Common myeloid progenitor, CD34-positive (primary cell): ENCODE measurements around the gene UNK. TPM values are rescaled to one million over a fixed set of nuclear protein-coding genes. Genes with fewer than 3 reads are reported as not detected.

Source experiments
- CTCF ChIA-PET: fragments of 350-600 bp; sonication (Branson Sonifier 250); formaldehyde crosslinking; loops from one replicate; lab custom pipeline; 2021; ENCODE audit warnings: antibody characterized with exemption; lab: Charles Lee
- POLR2A ChIA-PET: fragments of 350-600 bp; sonication (Branson Sonifier 250); formaldehyde crosslinking; loops from one replicate; lab custom pipeline; 2021; ENCODE audit warnings: antibody characterized with exemption; lab: Charles Lee
- DNase-seq, 3 donors: peaks; one replicate each; pipeline versions ENCODE4 v3.0.0 to v3.0.0-alpha.2; 2013
- H3K27ac ChIP-seq, 2 experiments: 1 replicate in 1 of 2; 2 replicates in 1 of 2; pipeline ENCODE4 v1.7.0; 2013; ENCODE audit warnings: inconsistent platforms in 2 of 2, low read length in 2 of 2, mild to moderate bottlenecking in 2 of 2, low read depth in 1 of 2, moderate library complexity in 1 of 2; ENCODE audit not compliant: severe bottlenecking in 2 of 2, insufficient read depth in 1 of 2, poor library complexity in 1 of 2
- H3K27me3 ChIP-seq, 5 experiments: replicated peaks in 2 of 5; 1 replicate in 3 of 5; 2 replicates in 2 of 5; pipeline versions ENCODE4 v1.6.1 to v1.7.0; 2013; ENCODE audit warnings: low read length in 4 of 5, mild to moderate bottlenecking in 2 of 5, moderate library complexity in 2 of 5, inconsistent platforms in 1 of 5; ENCODE audit not compliant: insufficient read depth in 5 of 5, control insufficient read depth in 4 of 5
- H3K36me3 ChIP-seq, 4 experiments: 1 replicate in 2 of 4; 2 replicates in 2 of 4; pipeline versions ENCODE4 v1.6.1 to v1.7.0; 2013; ENCODE audit warnings: low read length in 3 of 4, control low read depth in 1 of 4, mild to moderate bottlenecking in 1 of 4; ENCODE audit not compliant: control insufficient read depth in 4 of 4, insufficient read depth in 4 of 4
- H3K4me1 ChIP-seq, 4 experiments: 1 replicate in 3 of 4; 2 replicates in 1 of 4; pipeline versions ENCODE4 v1.6.1 to v1.7.1; 2013; ENCODE audit warnings: low read length in 3 of 4, mild to moderate bottlenecking in 3 of 4, control low read depth in 1 of 4, inconsistent platforms in 1 of 4, moderate library complexity in 1 of 4; ENCODE audit not compliant: control insufficient read depth in 4 of 4, insufficient read depth in 4 of 4; ENCODE audit errors: control extremely low read depth in 1 of 4
- H3K4me3 ChIP-seq, 7 experiments: 1 replicate in 4 of 7; 2 replicates in 3 of 7; pipeline versions ENCODE4 v1.5.1 to v1.7.0; 2013; ENCODE audit warnings: mild to moderate bottlenecking in 7 of 7, low read length in 6 of 7, moderate library complexity in 6 of 7, inconsistent platforms in 2 of 7, low read depth in 2 of 7, control low read depth in 1 of 7; ENCODE audit not compliant: insufficient read depth in 4 of 7, control insufficient read depth in 1 of 7; ENCODE audit errors: extremely low read depth in 1 of 7
- H3K9me3 ChIP-seq, 5 experiments: 1 replicate in 4 of 5; 2 replicates in 1 of 5; pipeline versions ENCODE4 v1.6.1 to v1.7.1; 2013; ENCODE audit warnings: low read length in 4 of 5, mild to moderate bottlenecking in 2 of 5, inconsistent platforms in 1 of 5, low read depth in 1 of 5, moderate library complexity in 1 of 5; ENCODE audit not compliant: control insufficient read depth in 4 of 5, insufficient read depth in 2 of 5; ENCODE audit errors: control extremely low read depth in 1 of 5
- WGBS: methylation state at CpG from one replicate; pipeline ENCODE4 v1.1.5; 2013; ENCODE audit not compliant: insufficient coverage; 5-methylcytosine and 5-hydroxymethylcytosine counted together
- polyA plus RNA-seq: library from polyadenylated mRNA; unstranded; fragments of 120-200 nt; gene quantifications from one replicate; pipeline ENCODE4 v1.2.1, GENCODE V29; 2013

Gene UNK, protein sequence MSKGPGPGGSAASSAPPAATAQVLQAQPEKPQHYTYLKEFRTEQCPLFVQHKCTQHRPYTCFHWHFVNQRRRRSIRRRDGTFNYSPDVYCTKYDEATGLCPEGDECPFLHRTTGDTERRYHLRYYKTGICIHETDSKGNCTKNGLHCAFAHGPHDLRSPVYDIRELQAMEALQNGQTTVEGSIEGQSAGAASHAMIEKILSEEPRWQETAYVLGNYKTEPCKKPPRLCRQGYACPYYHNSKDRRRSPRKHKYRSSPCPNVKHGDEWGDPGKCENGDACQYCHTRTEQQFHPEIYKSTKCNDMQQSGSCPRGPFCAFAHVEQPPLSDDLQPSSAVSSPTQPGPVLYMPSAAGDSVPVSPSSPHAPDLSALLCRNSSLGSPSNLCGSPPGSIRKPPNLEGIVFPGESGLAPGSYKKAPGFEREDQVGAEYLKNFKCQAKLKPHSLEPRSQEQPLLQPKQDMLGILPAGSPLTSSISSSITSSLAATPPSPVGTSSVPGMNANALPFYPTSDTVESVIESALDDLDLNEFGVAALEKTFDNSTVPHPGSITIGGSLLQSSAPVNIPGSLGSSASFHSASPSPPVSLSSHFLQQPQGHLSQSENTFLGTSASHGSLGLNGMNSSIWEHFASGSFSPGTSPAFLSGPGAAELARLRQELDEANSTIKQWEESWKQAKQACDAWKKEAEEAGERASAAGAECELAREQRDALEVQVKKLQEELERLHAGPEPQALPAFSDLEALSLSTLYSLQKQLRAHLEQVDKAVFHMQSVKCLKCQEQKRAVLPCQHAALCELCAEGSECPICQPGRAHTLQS
- 35.7 TPM for polyA plus RNA-seq

DNA sequence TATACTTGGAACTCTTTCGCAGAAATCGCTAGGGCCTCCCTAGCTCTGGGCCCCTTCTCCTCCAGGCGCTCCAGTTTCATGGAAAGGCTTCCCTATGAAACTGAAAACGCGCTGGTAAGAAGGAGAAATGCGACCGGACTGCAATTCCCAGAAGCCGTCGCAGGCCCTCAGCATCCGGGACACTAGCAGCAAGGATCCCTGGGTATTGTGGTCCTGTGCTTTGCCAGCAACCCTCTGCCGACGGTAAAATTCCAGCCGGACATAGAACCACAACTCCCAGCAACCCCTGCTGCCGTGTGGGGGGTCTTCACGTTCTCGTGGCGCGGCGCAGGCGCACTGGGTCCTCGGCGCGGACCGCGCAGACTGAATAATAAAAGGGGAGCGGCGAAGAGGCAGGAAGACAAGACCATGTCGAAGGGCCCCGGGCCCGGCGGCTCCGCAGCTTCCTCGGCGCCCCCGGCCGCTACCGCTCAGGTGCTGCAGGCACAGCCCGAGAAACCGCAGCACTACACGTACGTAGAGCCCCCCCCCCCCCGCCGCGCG lies at the start of gene UNK:
UNK (plus strand) TSS at position 334 of the 543 bp plus-strand sequence; CDS start at position 409, 75 bp downstream.
- peaks cover 30 to 52% (median 38%) of the 10 kb centered on the region in 4 experiments for H3K4me1 ChIP-seq
- ChIA-PET CTCF (interaction anchor here (0.8 to 2.5 kb wide), 7 partner anchors 10 to 63 kb away, joined by 3 to 15 read pairs (median 4); partner anchors contain the start of gene GALK1), POLR2A (interaction anchor here (0.6 to 1.4 kb wide), 4 partner anchors 8 to 92 kb away, joined by 3 to 6 read pairs (median 5); no protein-coding TSS in a partner anchor)

DNA sequence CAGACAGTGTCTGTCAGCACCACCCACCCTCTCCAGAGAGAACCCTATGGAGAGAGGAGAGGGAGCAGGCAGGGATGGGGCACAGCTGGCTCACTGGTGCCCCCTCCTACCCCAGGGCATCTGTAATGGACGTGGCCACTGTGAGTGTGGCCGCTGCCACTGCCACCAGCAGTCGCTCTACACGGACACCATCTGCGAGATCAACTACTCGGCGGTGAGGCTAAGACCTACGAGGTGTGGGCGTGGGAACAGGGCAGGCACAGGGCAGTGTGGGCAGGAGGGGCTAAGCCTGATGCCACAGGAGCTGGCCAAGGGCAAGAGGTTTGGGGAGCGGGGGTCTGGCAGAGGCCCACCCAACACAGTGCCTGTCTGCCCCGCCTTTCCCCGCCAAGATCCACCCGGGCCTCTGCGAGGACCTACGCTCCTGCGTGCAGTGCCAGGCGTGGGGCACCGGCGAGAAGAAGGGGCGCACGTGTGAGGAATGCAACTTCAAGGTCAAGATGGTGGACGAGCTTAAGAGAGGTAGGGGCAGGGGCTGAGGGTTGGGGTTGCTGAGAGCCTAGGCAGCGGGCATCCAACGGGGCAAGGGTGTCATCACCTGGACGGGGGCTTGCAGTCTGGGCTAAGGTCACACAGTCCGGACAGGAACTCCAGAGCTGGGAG lies 48.3 kb upstream of the UNK start:
- no peak overlapping the region for H3K4me3 ChIP-seq
- POLR2A ChIA-PET = no interaction called here
- 94% methylated on average over 20 of the region's 26 CpGs for WGBS
- CTCF ChIA-PET = interaction anchor here (1.0 to 5.5 kb wide), 3 partner anchors 12 to 62 kb away, joined by 3 to 50 read pairs (median 4); no protein-coding TSS in a partner anchor
- no peaks in the 10 kb centered on the region for H3K36me3 ChIP-seq
- peaks cover 0 to 11% (median 6%) of the 10 kb centered on the region in 4 experiments for H3K4me1 ChIP-seq
- no peak for DNase-seq
- H3K27ac ChIP-seq = no peak overlapping the region
- H3K9me3 ChIP-seq = no peaks in the 10 kb centered on the region
- no peaks in the 10 kb centered on the region for H3K27me3 ChIP-seq

More for the DNA sequence above, at the start of gene UNK:
- peak; percentile 99 for DNase-seq
- Histone ChIP-seq H3K4me3 (peak within 1 kb of the TSS; percentile 67 to 91 (median 81)), H3K27me3 (no peaks in the 10 kb centered on the region), H3K36me3 (no peaks in the 10 kb centered on the region), H3K27ac (peak within 1 kb of the TSS; percentile 98 to 99), H3K9me3 (no peaks in the 10 kb centered on the region)
- WGBS = 0% methylated on average over 39 of the region's 45 CpGs

DNA sequence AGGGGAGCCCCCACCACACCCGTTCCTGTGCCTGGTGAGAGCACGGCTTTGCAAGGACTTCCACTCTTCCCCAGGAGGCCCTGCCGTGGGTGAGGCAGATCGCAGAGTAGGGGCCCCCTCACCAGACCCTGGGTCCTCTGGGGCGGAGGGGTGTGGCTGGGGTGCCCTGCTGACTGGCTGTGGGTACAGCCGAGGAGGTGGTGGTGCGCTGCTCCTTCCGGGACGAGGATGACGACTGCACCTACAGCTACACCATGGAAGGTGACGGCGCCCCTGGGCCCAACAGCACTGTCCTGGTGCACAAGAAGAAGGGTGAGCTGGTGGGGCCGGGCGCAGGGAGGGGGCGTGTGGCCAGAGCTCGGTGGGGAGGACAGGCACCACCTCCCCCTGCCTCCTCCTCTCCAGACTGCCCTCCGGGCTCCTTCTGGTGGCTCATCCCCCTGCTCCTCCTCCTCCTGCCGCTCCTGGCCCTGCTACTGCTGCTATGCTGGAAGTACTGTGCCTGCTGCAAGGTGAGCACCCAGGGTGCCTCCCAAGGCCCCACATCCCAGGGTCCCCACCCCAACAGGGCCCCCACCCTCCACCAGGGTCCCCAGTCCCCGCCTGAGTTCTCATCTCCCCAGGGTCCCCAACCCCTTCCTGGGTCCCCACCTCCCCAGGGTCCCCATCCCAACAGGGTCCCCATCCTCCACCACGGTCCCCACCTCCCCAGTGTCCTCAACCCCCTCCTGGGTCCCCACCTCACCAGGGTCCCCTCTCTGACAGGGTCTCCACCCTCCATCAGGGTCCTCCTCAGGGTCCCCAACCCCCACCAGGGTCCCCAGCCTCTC lies 47.3 kb upstream of the UNK start:
- Histone ChIP-seq H3K27me3 (no peaks in the 10 kb centered on the region), H3K9me3 (no peaks in the 10 kb centered on the region), H3K4me3 (no peak overlapping the region), H3K27ac (no peak overlapping the region), H3K4me1 (peaks cover 0 to 11% (median 6%) of the 10 kb centered on the region in 4 experiments), H3K36me3 (no peaks in the 10 kb centered on the region)
- 92% methylated on average over 10 of the region's 20 CpGs for WGBS
- ChIA-PET POLR2A (no interaction called here), CTCF (interaction anchor here (1.0 to 5.5 kb wide), 7 partner anchors 11 to 104 kb away, joined by 3 to 50 read pairs (median 5); partner anchors contain the start of gene SMIM5)
- no peak for DNase-seq

DNA sequence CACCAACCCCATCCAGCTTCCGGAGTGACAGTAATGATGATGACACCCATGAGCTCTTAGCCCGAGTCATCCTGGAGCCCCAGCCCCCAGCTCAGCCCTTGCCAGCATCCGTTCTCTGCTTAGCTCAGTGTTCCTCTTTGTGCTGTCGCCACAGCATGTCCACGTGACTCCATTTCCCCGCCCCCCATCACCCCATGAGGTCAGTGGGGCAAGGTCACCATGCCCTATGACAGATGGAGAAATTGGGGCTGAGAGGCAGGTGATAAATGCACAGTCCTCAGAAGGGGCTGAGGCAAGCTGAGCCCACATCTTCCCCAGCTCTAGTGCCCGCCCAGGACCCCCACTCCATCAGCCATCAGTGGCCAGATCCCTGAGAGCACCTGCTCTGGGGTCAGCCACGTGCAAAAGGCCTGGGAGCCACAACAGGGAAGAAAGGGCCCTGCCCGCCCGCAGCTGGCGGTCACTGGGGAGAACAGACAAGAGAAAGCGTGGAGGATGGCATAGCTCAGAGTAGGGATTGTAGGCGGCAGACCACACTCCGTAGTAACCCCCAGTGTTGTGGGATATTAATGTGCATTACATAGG lies 46.3 kb upstream of the UNK start:
- whole genome bisulfite sequencing = 64% methylated on average over 4 of the region's 14 CpGs
- no peaks in the 10 kb centered on the region for H3K27me3 ChIP-seq
- CTCF ChIA-PET = interaction anchor here (0.7 to 5.5 kb wide), 12 partner anchors 9 to 105 kb away, joined by 3 to 50 read pairs (median 4); partner anchors contain the start of gene SMIM5
- H3K36me3 ChIP-seq = no peaks in the 10 kb centered on the region
- H3K9me3 ChIP-seq = no peaks in the 10 kb centered on the region
- peak in 2 of 3 donors; percentile 56 to 62 for DNase-seq
- POLR2A ChIA-PET = no interaction called here
- no peak overlapping the region for H3K4me3 ChIP-seq
- no peak overlapping the region for H3K27ac ChIP-seq
- peaks cover 0 to 11% (median 6%) of the 10 kb centered on the region in 4 experiments for H3K4me1 ChIP-seq

DNA sequence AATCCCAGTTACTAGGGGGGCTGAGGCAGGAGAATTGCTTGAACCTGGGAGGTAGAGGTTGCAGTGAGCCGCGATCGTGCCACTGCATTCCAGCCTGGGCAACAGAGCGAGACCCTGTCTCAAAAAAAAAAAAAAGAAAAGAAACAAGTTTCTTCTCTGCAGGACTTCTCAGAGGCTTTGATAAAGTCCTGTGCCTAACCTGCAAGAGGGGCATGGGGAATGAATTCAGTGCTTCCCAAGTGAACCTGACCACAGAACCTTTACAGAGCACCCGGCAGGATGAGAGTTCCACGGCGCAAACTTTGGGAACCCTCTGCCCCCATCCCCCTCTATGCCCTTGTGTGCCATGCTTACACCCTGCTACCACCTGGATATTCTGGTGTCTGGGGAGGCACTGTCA lies 45.4 kb upstream of the UNK start:
- no peaks in the 10 kb centered on the region for H3K27me3 ChIP-seq
- H3K36me3 ChIP-seq = no peaks in the 10 kb centered on the region
- POLR2A ChIA-PET = no interaction called here
- CTCF ChIA-PET = interaction anchor here (1.0 to 5.5 kb wide), 7 partner anchors 9 to 105 kb away, joined by 3 to 50 read pairs (median 4); partner anchors contain the start of gene SMIM5
- no peak overlapping the region for H3K27ac ChIP-seq
- 96% methylated on average over 4 of the region's 7 CpGs for WGBS
- H3K4me1 ChIP-seq = peaks cover 0 to 11% (median 6%) of the 10 kb centered on the region in 4 experiments
- DNase-seq = no peak
- no peak overlapping the region for H3K4me3 ChIP-seq
- H3K9me3 ChIP-seq = no peaks in the 10 kb centered on the region
